B cell (primary cell): ENCODE data around the gene PFKFB3.

ENCODE experiments used
- EZH2 ChIP-seq: IDR thresholded peaks from 2 replicates; pipeline ENCODE4 v1.6.1; 2012; ENCODE audit warnings: borderline replicate concordance, low read depth, mild to moderate bottlenecking, moderate library complexity, low read length; ENCODE audit not compliant: insufficient read depth, poor library complexity, severe bottlenecking
- TF ChIP-seq, protein P1 (sequence below): fragments of 200-600 bp; IDR thresholded peaks from one replicate; pipeline ENCODE4 v1.8.0; 2022; ENCODE audit warnings: antibody characterized with exemption, mild to moderate bottlenecking

- TF ChIP-seq, protein P1, sequence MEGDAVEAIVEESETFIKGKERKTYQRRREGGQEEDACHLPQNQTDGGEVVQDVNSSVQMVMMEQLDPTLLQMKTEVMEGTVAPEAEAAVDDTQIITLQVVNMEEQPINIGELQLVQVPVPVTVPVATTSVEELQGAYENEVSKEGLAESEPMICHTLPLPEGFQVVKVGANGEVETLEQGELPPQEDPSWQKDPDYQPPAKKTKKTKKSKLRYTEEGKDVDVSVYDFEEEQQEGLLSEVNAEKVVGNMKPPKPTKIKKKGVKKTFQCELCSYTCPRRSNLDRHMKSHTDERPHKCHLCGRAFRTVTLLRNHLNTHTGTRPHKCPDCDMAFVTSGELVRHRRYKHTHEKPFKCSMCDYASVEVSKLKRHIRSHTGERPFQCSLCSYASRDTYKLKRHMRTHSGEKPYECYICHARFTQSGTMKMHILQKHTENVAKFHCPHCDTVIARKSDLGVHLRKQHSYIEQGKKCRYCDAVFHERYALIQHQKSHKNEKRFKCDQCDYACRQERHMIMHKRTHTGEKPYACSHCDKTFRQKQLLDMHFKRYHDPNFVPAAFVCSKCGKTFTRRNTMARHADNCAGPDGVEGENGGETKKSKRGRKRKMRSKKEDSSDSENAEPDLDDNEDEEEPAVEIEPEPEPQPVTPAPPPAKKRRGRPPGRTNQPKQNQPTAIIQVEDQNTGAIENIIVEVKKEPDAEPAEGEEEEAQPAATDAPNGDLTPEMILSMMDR = no peak
- TF ChIP-seq EZH2 = no peak
Observed at GRCh38 chr10:6207658-6208057, 4.9 kb downstream of the PFKFB3 start.
